Measurements from ENCODE around the gene TMEM50A.
"Not testable (repeated sequence)": the region's sequence is repeated elsewhere in the genome, so short reads cannot be mapped to it uniquely, and the experiment has no call there.

- not testable (repeated sequence) for TF ChIP-seq POLR2AphosphoS5 (IDR thresholded peaks at IDR 0.05; ENCODE audit: insufficient read depth in 1 of 2, low read depth in 1 of 2); CTCF (IDR thresholded peaks at IDR 0.05); POLR2A (IDR thresholded peaks at IDR 0.05)
Observed at GRCh38 chr1:25382543-25382942, 44.4 kb downstream of the TMEM50A start.

Data from vagina (tissue), 2 donors.